Left hindlimb (tissue), 1 donor: Measurements from ENCODE around the gene CACNG7.
A peak's percentile ranks its signal among the peaks of the same experiment; 100 is the strongest.
"Not testable (repeated sequence)": the region's sequence is repeated elsewhere in the genome, so short reads cannot be mapped to it uniquely, and the experiment has no call there.

ENCODE experiments used
- DNase-seq: peaks from one replicate; pipeline ENCODE4 v3.0.0-alpha.2; 2018

The CACNG7 gene

GRCh38 chr19:53906211-53907192 lies 2.6 kb upstream of the CACNG7 start:
- DNase-seq: peak; percentile 47

GRCh38 chr19:53907193-53907581 lies 1.9 kb upstream of the CACNG7 start:
- DNase-seq: no peak

- no peak for DNase-seq
Measured at GRCh38 chr19:53907690-53908089, 1.4 kb upstream of the CACNG7 start.

- DNase-seq: peak; percentile 62
Measured at GRCh38 chr19:53908106-53908934, 758 bp upstream of the CACNG7 start.

DNA sequence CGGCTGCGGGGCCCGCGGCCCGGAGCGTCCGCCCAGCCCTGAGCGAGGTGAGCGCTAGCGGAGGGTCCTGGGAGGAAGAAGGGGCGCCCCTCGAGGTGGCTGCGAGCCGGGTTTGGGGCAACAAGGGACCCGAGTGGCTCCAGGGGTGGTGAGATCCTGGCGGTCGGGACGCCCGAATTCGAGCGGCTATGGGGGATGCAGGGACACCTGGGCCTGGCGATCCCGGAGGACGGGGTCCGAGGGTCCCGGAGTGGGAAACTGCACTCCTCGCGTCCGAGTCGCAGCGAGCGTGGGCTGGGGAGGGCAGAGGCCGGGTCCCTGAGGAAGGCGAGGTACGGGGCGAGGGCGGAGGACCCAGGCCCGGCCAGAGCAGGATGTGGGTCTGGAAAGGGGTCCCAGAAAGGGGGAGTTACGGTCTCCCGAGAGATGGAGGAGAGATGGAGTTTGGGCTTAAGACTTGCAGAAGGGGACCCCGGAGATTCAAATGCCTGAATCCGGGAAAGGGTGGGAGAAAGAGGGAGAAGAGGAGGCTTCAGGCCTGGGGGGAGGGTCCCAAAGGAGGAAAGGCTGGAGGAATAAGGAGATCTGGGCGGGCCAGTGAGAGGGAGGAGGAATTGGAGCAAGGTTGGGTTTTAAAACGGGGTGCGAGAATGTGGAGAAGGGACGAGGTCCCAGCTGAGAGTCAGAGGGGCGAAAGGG lies 542 bp downstream of the CACNG7 start:
- no peak for DNase-seq

DNA sequence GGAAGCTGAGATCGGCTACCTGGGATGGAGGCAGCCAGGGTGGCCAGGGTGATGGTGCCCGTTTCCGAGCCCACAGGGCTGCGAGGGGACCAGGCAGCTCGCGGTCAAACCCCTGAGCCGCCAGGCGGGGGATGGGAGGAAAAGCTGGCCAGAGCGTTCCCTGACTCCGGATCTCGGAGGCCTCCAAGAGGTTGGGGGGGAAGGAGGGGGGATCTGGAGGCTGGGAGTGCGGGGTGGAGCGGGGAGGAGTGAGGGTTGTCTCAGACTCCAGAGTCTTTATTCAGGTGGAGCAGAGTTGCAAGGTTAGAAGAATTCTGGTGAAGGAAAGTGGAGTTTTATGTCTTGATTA lies 1.1 kb downstream of the CACNG7 start:
- DNase-seq: no peak

DNA sequence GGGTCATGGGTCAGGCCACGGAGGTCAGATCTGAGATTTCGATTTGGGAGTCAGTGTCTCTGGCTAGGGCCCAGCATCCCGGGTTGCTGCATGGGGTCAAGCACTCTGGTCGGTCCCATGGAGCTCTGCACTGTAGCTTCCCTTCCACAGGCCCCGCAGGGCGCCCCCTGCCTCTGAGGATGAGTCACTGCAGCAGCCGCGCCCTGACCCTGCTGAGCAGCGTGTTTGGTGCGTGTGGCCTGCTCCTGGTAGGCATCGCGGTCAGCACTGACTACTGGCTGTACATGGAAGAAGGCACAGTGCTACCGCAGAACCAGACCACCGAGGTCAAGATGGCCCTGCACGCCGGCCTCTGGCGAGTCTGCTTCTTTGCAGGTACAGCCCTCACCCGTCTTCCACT lies 3.6 kb downstream of the CACNG7 start:
- DNase-seq: no peak

- no peak for DNase-seq
Measured at GRCh38 chr19:53915000-53915399, 5.9 kb downstream of the CACNG7 start.

DNA sequence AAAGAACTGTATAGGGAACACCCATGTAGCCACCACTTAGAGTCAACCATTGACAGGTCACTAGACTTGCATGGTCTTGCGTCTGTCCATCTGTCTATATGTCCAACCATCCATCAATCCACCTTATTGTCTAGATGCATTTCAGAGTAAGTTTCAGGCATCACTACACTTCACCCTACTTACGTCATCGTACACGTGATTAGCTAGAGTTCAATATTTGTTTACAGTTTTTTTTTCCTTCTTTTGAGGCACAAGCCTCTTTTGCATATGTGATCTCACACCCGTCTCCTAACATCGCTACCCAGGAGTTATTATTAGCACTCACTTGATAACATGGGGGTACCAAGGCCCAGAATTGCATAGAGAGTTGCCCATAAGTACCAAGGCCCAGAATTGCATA lies 6.9 kb downstream of the CACNG7 start:
- no peak for DNase-seq

DNA sequence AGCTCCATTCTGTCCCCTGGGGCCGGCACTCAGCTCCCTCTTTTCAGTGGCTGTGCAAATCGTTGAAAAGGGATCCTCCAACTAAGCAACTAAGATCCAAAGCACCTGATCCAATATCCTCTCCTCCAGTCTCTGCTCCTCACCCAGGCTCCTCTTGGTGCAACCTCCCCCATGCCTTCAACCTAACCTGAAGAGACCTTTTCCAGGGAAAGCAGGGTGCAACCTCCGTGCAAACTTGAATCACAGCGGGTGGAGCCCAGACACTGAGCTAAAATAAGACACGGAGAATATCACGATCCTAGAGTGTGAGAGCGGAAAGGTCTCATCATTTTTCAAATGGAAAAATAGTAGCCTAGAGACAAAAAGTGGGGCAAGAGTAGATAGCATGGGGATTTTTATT lies 8.3 kb downstream of the CACNG7 start:
- no peak for DNase-seq

GRCh38 chr19:53927739-53928138 lies 18.7 kb downstream of the CACNG7 start:
- DNase-seq: peak; percentile 43

- no peak for DNase-seq
Measured at GRCh38 chr19:53936029-53936428, 27.0 kb downstream of the CACNG7 start.

- peak; percentile 32 for DNase-seq
Measured at GRCh38 chr19:53942001-53942786, 33.1 kb downstream of the CACNG7 start.

DNA sequence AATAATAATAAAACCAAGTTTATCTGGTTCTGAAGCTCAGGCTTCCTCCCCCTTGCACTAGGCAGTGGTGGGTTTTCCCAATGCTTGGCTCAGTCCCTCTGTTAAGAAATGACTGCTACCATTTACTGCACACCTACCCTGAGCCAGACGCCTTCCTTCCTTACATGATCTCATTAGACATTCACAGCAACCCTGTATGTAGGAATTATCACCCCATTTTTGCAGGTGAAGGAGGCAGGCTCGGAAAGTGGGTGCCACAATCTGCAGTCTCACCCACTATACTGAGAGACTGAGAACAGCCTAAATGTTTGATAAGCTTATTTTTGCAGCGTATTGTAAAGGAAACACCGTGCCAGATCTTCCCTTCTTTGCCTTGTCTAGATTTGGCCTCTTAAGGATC lies 35.3 kb downstream of the CACNG7 start:
- no peak for DNase-seq

- DNase-seq: no peak
Measured at GRCh38 chr19:53944933-53945332, 35.9 kb downstream of the CACNG7 start.

DNA sequence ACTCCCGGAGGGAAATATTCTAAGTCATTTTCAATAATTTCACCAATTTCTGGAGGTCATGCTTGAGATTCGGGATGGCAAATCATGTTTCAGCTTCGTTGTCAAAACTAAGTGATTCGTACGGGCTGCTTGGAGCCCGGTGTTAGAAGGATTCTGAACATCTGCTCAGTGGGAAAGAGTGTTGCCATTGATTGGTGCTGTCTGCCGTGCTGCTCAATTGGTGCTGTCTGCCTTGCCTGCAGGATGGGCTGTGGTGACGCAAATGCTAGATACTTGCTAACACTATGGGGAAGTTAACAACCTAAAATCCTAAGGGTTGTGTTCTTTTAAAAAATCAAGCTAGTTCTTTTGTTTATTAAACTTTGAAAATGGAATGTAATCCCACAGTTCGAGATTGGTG lies 36.4 kb downstream of the CACNG7 start:
- no peak for DNase-seq

GRCh38 chr19:53945998-53946397 lies 36.9 kb downstream of the CACNG7 start:
- no peak for DNase-seq

DNA sequence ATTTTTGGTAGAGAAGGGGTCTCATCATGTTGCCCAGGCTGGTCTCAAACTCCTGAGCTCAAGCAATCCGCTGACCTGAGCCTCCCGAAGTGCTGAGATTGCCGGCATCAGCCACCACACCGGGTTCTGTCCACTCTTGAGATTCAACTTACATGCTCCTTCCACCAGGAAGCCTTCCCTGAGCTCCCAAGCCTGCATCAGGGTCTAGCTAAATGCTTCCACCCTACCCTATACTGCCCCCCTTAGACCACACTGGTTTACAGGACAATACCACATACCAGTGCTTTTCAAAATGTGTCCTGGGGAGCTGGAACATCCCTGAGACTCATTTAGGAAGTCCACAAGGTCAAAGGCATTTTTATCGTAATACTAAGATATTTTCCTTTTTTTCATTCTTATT lies 38.5 kb downstream of the CACNG7 start:
- no peak for DNase-seq

DNA sequence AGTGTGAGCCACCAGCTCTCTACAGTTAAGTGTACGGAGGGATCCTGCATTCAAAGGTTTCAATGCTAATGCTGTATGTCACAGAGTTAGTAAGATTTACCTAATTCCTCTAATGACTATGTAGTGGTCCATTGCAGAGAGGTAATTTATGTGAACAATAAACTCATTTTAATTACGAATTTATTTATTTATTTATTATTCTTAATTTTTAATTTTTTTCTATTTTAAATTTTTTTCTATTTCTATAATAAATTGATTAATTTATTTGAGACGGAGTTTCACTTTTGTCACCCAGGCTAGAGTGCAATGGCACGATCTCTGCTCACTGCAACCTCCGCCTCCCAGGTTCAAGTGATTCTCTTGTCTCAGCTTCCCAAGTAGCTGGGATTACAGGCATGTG lies 39.5 kb downstream of the CACNG7 start:
- not testable (repeated sequence) for DNase-seq

DNA sequence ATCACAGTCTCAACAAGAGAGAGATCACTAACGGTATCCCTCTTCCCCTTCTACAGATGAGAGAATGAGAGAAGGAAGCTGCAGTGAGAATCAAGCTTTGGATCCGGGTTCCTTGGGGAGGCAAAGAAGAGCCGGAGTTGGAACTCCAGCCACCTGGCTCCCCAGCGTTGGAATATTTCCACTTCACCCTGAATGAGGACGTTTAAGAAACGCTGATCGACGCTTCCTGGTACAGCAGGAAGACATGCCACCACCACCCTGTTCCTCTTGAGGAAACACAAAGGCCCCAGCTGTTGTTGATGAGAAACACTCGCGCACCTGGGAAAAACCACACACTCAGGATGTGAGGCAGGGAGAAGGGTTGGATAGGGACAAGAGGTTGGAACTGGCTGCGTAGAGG lies 42.4 kb downstream of the CACNG7 start:
- no peak for DNase-seq

DNA sequence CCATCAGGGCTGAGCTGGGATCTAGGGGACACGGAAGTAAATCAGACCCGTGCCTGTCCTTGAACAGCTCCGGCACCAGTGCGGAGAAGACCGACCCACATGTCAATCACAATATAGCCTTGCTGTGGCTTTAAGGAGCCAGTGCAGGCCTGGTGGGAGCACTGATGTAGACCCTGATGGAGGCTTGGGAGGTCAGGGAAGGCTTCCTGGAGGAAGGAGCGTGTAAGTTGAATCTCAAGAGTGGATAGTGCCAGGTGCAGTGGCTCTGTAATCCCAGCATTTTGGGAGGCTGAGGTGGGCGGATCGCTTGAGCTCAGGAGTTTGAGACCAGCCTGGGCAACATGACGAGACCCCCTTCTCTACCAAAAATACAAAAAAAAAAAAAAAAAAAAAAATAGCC lies 42.9 kb downstream of the CACNG7 start:
- DNase-seq: no peak

- no peak for DNase-seq
Measured at GRCh38 chr19:53953383-53953782, 44.3 kb downstream of the CACNG7 start.
